ENCODE results near the gene NKX2-4.
"Not testable (repeated sequence)": the region's sequence is repeated elsewhere in the genome, so short reads cannot be mapped to it uniquely, and the experiment has no call there.

The NKX2-4 gene

GRCh38 chr20:21421601-21422236 lies 24.4 kb upstream of the NKX2-4 start:
- Histone ChIP-seq H3K27ac (no peak overlapping the region), H3K4me2 (ENCODE audit: low read length) (no peak overlapping the region), H3K9me3 (ENCODE audit: control insufficient read depth, low read length) (no peaks in the 10 kb centered on the region), H3K4me1 (no peaks in the 10 kb centered on the region), H2AFZ (no peak overlapping the region), H3K36me3 (ENCODE audit: control insufficient read depth, insufficient read depth, low read length) (no peaks in the 10 kb centered on the region), H3K27me3 (ENCODE audit: control insufficient read depth, insufficient read depth, low read length) (no peaks in the 10 kb centered on the region), H3K79me2 (no peaks in the 10 kb centered on the region), H3K4me3 (ENCODE audit: low read depth, low read length) (no peak overlapping the region), H3K9ac (no peak overlapping the region)
- no peak for TF ChIP-seq CTCF (IDR thresholded peaks at IDR 0.05)

GRCh38 chr20:21419147-21419546 lies 21.8 kb upstream of the NKX2-4 start:
- H3K4me3 ChIP-seq (ENCODE audit: low read depth, low read length); H3K27me3 ChIP-seq (ENCODE audit: control insufficient read depth, insufficient read depth, low read length); H3K27ac ChIP-seq; H3K4me1 ChIP-seq; H3K9me3 ChIP-seq (ENCODE audit: control insufficient read depth, low read length); H3K79me2 ChIP-seq; H2AFZ ChIP-seq; H3K4me2 ChIP-seq (ENCODE audit: low read length); H3K36me3 ChIP-seq (ENCODE audit: control insufficient read depth, insufficient read depth, low read length); H3K9ac ChIP-seq: not testable (repeated sequence)

GRCh38 chr20:21413996-21414395 lies 16.7 kb upstream of the NKX2-4 start:
- H3K27me3 ChIP-seq (ENCODE audit: control insufficient read depth, insufficient read depth, low read length); H2AFZ ChIP-seq: not testable (repeated sequence)

GRCh38 chr20:21411725-21412124 lies 14.4 kb upstream of the NKX2-4 start:
- H3K9me3 ChIP-seq (ENCODE audit: control insufficient read depth, low read length): no peaks in the 10 kb centered on the region
- H3K36me3 ChIP-seq (ENCODE audit: control insufficient read depth, insufficient read depth, low read length): no peaks in the 10 kb centered on the region
- no peak overlapping the region for H3K9ac ChIP-seq
- H3K27me3 ChIP-seq (ENCODE audit: control insufficient read depth, insufficient read depth, low read length): no peaks in the 10 kb centered on the region
- H3K4me1 ChIP-seq: no peaks in the 10 kb centered on the region
- no peak overlapping the region for H3K27ac ChIP-seq
- H3K4me2 ChIP-seq (ENCODE audit: low read length): no peak overlapping the region
- TF ChIP-seq CTCF (IDR thresholded peaks at IDR 0.05): no peak
- no peaks in the 10 kb centered on the region for H3K79me2 ChIP-seq
- H3K4me3 ChIP-seq (ENCODE audit: low read depth, low read length): no peak overlapping the region
- no peak overlapping the region for H2AFZ ChIP-seq

More at GRCh38 chr20:21413996-21414395, 16.7 kb upstream of the NKX2-4 start:
- not testable (repeated sequence) for H3K4me2 ChIP-seq (ENCODE audit: low read length); H3K9me3 ChIP-seq (ENCODE audit: control insufficient read depth, low read length); H3K27ac ChIP-seq; H3K4me1 ChIP-seq; H3K36me3 ChIP-seq (ENCODE audit: control insufficient read depth, insufficient read depth, low read length); H3K9ac ChIP-seq; H3K79me2 ChIP-seq; H3K4me3 ChIP-seq (ENCODE audit: low read depth, low read length)

GRCh38 chr20:21399005-21399475 lies 1.7 kb upstream of the NKX2-4 start:
- Histone ChIP-seq H3K27ac (no peak overlapping the region), H3K9ac (no peak overlapping the region), H3K79me2 (no peaks in the 10 kb centered on the region), H3K4me3 (ENCODE audit: low read depth, low read length) (no peak overlapping the region), H2AFZ (no peak overlapping the region), H3K36me3 (ENCODE audit: control insufficient read depth, insufficient read depth, low read length) (peaks cover 4% of the 10 kb centered on the region), H3K9me3 (ENCODE audit: control insufficient read depth, low read length) (no peaks in the 10 kb centered on the region), H3K4me1 (no peaks in the 10 kb centered on the region), H3K27me3 (ENCODE audit: control insufficient read depth, insufficient read depth, low read length) (peaks cover 13% of the 10 kb centered on the region), H3K4me2 (ENCODE audit: low read length) (no peak overlapping the region)
- no peak for TF ChIP-seq CTCF (IDR thresholded peaks at IDR 0.05)

All from parathyroid adenoma (tissue), 2 donors.